GM12878 (cell line): ENCODE measurements around the gene ZBTB24. TPM values are rescaled to one million over a fixed set of nuclear protein-coding genes. Genes with fewer than 3 reads are reported as not detected.

ENCODE experiments used
- BACH1 ChIP-seq: fragments of 450-650 bp; IDR thresholded peaks from 2 replicates; pipeline ENCODE4 v1.6.1; 2017; ENCODE audit warnings: mild to moderate bottlenecking, borderline replicate concordance
- GABPA ChIP-seq: IDR thresholded peaks from 2 replicates; pipeline ENCODE4 v1.6.1; 2014; ENCODE audit warnings: antibody characterized with exemption, low read depth, mild to moderate bottlenecking, inconsistent platforms
- RB1 ChIP-seq: fragments of 450-650 bp; formaldehyde crosslinking; IDR thresholded peaks from 2 replicates; pipeline ENCODE4 v1.6.1; 2017; ENCODE audit warnings: mild to moderate bottlenecking, borderline replicate concordance
- RBBP5 ChIP-seq: fragments of 200-600 bp; sonication (generic); conservative IDR thresholded peaks from 2 replicates; pipeline ENCODE4 v1.6.1; 2016
- RCOR1 ChIP-seq: conservative IDR thresholded peaks from 2 replicates; pipeline ENCODE4 v1.6.1; 2012; ENCODE audit warnings: low read depth, low read length, improper control_type of control experiment
- SIN3A ChIP-seq: IDR thresholded peaks from 2 replicates; pipeline ENCODE4 v1.6.1; 2012; ENCODE audit warnings: low read depth, low read length, improper control_type of control experiment
- SREBF1 ChIP-seq: IDR thresholded peaks from 2 replicates; pipeline ENCODE4 v1.6.1; 2012; ENCODE audit warnings: mild to moderate bottlenecking, low read length
- polyA plus RNA-seq, 11 experiments: library from polyadenylated mRNA; depleted of rRNA in 4 of 11; unstranded in 6 of 11; stranded (reverse) in 5 of 11; fragments of >200 nt; fragmentation: Nextera tagmentation in 4 of 11; fragmentation: Illumina TruSeq in 1 of 11; extraction: Ambion mirVana in 4 of 11; extraction: Trizol in 1 of 11; gene quantifications; 1 replicate in 1 of 11; 2 replicates in 10 of 11; pipeline versions ENCODE4 v1.2.1 to v1.2.3, GENCODE V29; 2011 to 2016; ENCODE audit warnings: inconsistent platforms in 2 of 11, missing spikeins in 2 of 11, low read depth in 1 of 11
- total RNA-seq, 4 experiments: library from RNA; depleted of rRNA in 3 of 4; stranded (reverse); fragments of >200 nt in 3 of 4; fragmentation: Illumina TruSeq in 1 of 4; extraction: Trizol in 1 of 4; gene quantifications; 2 replicates each; pipeline versions ENCODE4 v1.2.1 to v1.2.3, GENCODE V29; 2013 to 2021
- TF ChIP-seq, protein P1 (sequence below): fragments of 150-350 bp; IDR thresholded peaks from 2 replicates; pipeline ENCODE4 v1.6.1; 2016; ENCODE audit warnings: low read depth, low read length
- TF ChIP-seq, protein P2 (sequence below): IDR thresholded peaks from 2 replicates; pipeline ENCODE4 v1.6.1; 2012; ENCODE audit warnings: low read depth, low read length, improper control_type of control experiment
- TF ChIP-seq, protein P3 (sequence below): fragments of 450-650 bp; IDR thresholded peaks from 2 replicates; pipeline ENCODE4 v1.6.1; 2016; ENCODE audit warnings: mild to moderate bottlenecking, moderate library complexity, borderline replicate concordance

ZBTB24 gene
- total and polyA plus RNA-seq, 10 of the 15 experiments (the other 5 are each of a cell fraction or from before 2014, with no cell fraction given) = 2.9 to 17.7 (median 8.5) TPM

DNA sequence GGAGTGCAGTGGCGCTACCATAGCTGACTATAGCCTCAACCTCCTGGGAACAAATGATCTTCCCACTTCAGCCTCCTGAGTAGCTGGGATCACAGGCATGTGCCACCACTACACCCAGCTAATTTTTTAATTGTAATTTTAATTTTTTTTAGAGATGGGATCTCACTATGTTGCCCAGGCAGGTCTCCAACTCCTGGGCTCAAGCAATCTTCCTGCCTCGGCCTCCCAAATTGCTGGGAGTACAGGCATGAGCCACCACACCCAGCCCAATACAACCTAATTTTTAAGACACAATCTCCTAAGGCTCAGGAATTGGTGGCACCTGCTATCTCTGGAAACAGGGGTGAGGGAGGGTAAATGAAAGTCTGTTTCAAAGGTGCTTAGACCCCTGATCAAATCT, 5.8 kb downstream of the ZBTB24 start (continued):
- TF ChIP-seq, protein P1, sequence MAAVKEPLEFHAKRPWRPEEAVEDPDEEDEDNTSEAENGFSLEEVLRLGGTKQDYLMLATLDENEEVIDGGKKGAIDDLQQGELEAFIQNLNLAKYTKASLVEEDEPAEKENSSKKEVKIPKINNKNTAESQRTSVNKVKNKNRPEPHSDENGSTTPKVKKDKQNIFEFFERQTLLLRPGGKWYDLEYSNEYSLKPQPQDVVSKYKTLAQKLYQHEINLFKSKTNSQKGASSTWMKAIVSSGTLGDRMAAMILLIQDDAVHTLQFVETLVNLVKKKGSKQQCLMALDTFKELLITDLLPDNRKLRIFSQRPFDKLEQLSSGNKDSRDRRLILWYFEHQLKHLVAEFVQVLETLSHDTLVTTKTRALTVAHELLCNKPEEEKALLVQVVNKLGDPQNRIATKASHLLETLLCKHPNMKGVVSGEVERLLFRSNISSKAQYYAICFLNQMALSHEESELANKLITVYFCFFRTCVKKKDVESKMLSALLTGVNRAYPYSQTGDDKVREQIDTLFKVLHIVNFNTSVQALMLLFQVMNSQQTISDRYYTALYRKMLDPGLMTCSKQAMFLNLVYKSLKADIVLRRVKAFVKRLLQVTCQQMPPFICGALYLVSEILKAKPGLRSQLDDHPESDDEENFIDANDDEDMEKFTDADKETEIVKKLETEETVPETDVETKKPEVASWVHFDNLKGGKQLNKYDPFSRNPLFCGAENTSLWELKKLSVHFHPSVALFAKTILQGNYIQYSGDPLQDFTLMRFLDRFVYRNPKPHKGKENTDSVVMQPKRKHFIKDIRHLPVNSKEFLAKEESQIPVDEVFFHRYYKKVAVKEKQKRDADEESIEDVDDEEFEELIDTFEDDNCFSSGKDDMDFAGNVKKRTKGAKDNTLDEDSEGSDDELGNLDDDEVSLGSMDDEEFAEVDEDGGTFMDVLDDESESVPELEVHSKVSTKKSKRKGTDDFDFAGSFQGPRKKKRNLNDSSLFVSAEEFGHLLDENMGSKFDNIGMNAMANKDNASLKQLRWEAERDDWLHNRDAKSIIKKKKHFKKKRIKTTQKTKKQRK = no peak
- TF ChIP-seq BACH1 = no peak
- TF ChIP-seq, protein P2, sequence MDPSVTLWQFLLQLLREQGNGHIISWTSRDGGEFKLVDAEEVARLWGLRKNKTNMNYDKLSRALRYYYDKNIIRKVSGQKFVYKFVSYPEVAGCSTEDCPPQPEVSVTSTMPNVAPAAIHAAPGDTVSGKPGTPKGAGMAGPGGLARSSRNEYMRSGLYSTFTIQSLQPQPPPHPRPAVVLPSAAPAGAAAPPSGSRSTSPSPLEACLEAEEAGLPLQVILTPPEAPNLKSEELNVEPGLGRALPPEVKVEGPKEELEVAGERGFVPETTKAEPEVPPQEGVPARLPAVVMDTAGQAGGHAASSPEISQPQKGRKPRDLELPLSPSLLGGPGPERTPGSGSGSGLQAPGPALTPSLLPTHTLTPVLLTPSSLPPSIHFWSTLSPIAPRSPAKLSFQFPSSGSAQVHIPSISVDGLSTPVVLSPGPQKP = no peak
- TF ChIP-seq, protein P3, sequence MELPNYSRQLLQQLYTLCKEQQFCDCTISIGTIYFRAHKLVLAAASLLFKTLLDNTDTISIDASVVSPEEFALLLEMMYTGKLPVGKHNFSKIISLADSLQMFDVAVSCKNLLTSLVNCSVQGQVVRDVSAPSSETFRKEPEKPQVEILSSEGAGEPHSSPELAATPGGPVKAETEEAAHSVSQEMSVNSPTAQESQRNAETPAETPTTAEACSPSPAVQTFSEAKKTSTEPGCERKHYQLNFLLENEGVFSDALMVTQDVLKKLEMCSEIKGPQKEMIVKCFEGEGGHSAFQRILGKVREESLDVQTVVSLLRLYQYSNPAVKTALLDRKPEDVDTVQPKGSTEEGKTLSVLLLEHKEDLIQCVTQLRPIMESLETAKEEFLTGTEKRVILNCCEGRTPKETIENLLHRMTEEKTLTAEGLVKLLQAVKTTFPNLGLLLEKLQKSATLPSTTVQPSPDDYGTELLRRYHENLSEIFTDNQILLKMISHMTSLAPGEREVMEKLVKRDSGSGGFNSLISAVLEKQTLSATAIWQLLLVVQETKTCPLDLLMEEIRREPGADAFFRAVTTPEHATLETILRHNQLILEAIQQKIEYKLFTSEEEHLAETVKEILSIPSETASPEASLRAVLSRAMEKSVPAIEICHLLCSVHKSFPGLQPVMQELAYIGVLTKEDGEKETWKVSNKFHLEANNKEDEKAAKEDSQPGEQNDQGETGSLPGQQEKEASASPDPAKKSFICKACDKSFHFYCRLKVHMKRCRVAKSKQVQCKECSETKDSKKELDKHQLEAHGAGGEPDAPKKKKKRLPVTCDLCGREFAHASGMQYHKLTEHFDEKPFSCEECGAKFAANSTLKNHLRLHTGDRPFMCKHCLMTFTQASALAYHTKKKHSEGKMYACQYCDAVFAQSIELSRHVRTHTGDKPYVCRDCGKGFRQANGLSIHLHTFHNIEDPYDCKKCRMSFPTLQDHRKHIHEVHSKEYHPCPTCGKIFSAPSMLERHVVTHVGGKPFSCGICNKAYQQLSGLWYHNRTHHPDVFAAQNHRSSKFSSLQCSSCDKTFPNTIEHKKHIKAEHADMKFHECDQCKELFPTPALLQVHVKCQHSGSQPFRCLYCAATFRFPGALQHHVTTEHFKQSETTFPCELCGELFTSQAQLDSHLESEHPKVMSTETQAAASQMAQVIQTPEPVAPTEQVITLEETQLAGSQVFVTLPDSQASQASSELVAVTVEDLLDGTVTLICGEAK = no peak
- no peak for TF ChIP-seq SREBF1
- no peak for TF ChIP-seq RBBP5
- no peak for TF ChIP-seq GABPA
- no peak for TF ChIP-seq RB1
- TF ChIP-seq SIN3A = no peak
- no peak for TF ChIP-seq RCOR1
